ENCODE measurements around the gene TTC7B.

DNA sequence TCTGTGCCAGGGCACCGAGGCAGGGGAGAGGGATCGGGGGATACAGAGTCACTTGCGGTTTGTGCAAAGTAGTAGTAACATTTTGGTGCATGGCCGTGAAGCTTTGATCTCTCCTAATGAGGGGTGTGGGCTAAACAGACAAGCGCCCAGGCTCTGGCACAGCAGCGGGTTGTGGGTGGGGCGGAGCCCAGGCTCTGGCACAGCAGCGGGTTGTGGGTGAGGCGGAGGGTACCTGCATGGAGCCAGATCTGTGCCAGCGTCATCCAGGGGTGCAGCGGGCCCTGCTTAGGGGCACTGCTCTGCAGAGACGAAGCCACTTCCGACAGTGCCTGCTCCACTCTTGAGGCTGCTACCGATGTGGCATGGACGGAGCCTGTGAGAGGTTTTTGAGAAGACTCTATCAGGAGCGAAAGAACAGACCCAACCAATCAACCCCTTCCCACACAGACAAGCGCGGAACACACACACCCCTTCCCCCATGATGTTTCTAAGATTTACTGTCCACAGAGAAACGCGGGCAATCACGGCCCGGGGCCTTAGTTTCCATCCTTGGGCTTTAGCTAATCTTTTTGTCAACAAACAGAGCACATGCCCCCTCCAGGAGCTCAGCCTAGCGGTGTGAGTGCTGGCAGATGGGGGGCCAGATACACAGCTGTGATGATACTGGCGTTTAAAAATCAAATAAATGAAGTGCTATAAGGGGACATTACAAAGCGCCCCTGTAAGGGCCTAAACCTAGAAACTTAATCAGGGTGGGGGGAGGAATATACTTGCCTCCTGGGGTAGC, 222.8 kb downstream of the TTC7B start:
- TF ChIP-seq CTCF (IDR thresholded peaks at IDR 0.05; ENCODE audit: poor library complexity, severe bottlenecking) (no peak), RAD21 (conservative IDR thresholded peaks at IDR 0.05) (no peak), EZH2 (IDR thresholded peaks at IDR 0.05; ENCODE audit: borderline replicate concordance, insufficient read depth, low read length, poor library complexity, severe bottlenecking) (no peak), MXI1 (conservative IDR thresholded peaks at IDR 0.05; ENCODE audit: poor library complexity, severe bottlenecking) (no peak), EP300 (conservative IDR thresholded peaks at IDR 0.05; ENCODE audit: poor library complexity, severe bottlenecking) (no peak), POLR2AphosphoS5 (IDR thresholded peaks at IDR 0.05) (no peak), TAF1 (IDR thresholded peaks at IDR 0.05; ENCODE audit: low read depth) (no peak)
- TF ChIP-seq, protein P1, sequence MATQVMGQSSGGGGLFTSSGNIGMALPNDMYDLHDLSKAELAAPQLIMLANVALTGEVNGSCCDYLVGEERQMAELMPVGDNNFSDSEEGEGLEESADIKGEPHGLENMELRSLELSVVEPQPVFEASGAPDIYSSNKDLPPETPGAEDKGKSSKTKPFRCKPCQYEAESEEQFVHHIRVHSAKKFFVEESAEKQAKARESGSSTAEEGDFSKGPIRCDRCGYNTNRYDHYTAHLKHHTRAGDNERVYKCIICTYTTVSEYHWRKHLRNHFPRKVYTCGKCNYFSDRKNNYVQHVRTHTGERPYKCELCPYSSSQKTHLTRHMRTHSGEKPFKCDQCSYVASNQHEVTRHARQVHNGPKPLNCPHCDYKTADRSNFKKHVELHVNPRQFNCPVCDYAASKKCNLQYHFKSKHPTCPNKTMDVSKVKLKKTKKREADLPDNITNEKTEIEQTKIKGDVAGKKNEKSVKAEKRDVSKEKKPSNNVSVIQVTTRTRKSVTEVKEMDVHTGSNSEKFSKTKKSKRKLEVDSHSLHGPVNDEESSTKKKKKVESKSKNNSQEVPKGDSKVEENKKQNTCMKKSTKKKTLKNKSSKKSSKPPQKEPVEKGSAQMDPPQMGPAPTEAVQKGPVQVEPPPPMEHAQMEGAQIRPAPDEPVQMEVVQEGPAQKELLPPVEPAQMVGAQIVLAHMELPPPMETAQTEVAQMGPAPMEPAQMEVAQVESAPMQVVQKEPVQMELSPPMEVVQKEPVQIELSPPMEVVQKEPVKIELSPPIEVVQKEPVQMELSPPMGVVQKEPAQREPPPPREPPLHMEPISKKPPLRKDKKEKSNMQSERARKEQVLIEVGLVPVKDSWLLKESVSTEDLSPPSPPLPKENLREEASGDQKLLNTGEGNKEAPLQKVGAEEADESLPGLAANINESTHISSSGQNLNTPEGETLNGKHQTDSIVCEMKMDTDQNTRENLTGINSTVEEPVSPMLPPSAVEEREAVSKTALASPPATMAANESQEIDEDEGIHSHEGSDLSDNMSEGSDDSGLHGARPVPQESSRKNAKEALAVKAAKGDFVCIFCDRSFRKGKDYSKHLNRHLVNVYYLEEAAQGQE (IDR thresholded peaks at IDR 0.05; ENCODE audit: borderline replicate concordance): no peak
